Adrenal gland (tissue), 12 donors: ENCODE results near the gene LRRC8E. TPM values are rescaled to one million over a fixed set of nuclear protein-coding genes. Genes with fewer than 3 reads are reported as not detected.

Source experiments
- DNase-seq, 7 donors: peaks; one replicate each; pipeline ENCODE4 v3.0.0-alpha.2; 2019 to 2020
- H3K27ac ChIP-seq, 5 donors: fragments of 200-600 bp; sonication (generic) in 4 of 5; 1 replicate in 3 of 5; 2 replicates in 2 of 5; pipeline versions ENCODE4 v1.5.1 to v1.8.0; 2016 to 2020; ENCODE audit warnings: mild to moderate bottlenecking in 1 of 5
- H3K27me3 ChIP-seq: fragments of 200-600 bp; 2 replicates; pipeline ENCODE4 v1.8.0; 2021
- H3K36me3 ChIP-seq, 2 donors: fragments of 200-600 bp; replicated peaks in 1 of 2; 1 replicate in 1 of 2; 2 replicates in 1 of 2; pipeline versions ENCODE4 v1.5.1 to v1.8.0; 2018 to 2022
- H3K4me1 ChIP-seq, 2 donors: fragments of 200-600 bp; replicated peaks in 1 of 2; 1 replicate in 1 of 2; 2 replicates in 1 of 2; pipeline versions ENCODE4 v1.5.1 to v1.8.0; 2018 to 2021
- H3K4me3 ChIP-seq, 4 donors: fragments of 200-600 bp; sonication (generic) in 3 of 4; one replicate each; pipeline ENCODE4 v1.5.1; 2016 to 2018
- H3K9me3 ChIP-seq, 3 donors: fragments of 200-600 bp; sonication (generic) in 1 of 3; replicated peaks in 1 of 3; 1 replicate in 2 of 3; 2 replicates in 1 of 3; pipeline versions ENCODE4 v1.5.1 to v1.8.0; 2016 to 2021
- CTCF ChIP-seq, 6 experiments: fragments of 450-650 bp in 4 of 6; fragments of 200-600 bp in 2 of 6; sonication (generic) in 1 of 6; IDR thresholded peaks; 1 replicate in 5 of 6; 2 replicates in 1 of 6; pipeline versions ENCODE4 v1.5.1 to v1.8.0; 2016 to 2021; ENCODE audit warnings: antibody characterized with exemption in 6 of 6, mild to moderate bottlenecking in 2 of 6, moderate library complexity in 1 of 6
- POLR2A ChIP-seq, 2 donors: fragments of 450-650 bp; IDR thresholded peaks; one replicate each; pipeline ENCODE4 v1.6.1; 2017; ENCODE audit warnings: antibody characterized with exemption in 2 of 2, mild to moderate bottlenecking in 2 of 2, moderate library complexity in 1 of 2
- WGBS, 4 donors: extraction: QIAGEN DNeasy Blood & Tissue Kit in 2 of 4; methylation state at CpG; one replicate each; pipeline versions ENCODE4 v1.1.5 to v1.1.7; 2013 to 2017; 5-methylcytosine and 5-hydroxymethylcytosine counted together
- intact Hi-C, 2 donors: fragments of 100-400 bp; cut with DNase I; formaldehyde crosslinking; loops; one replicate each; pipeline versions ENCODE4 v1.14.1 to v1.15.0; 2022 to 2023
- polyA plus RNA-seq, 3 donors: library from polyadenylated mRNA; stranded (reverse); fragments of 200-250 nt in 2 of 3; fragments of 350-450 nt in 1 of 3; fragmentation: Illumina TruSeq in 1 of 3; extraction: RNeasy Lipid Tissue Mini Kit (QIAGEN cat#74804) in 1 of 3; gene quantifications; one replicate each; pipeline ENCODE4 v1.2.3, GENCODE V29; 2013 to 2014
- total RNA-seq, 9 donors: library from RNA; depleted of rRNA in 4 of 9; stranded (reverse); fragments of >200 nt in 4 of 9; fragments of 120-200 nt in 1 of 9; fragmentation: NEBNext Ultra II Directional in 1 of 9; extraction: Animal tissue kit (Norgen Biotek cat#: 25700) in 1 of 9; gene quantifications; one replicate each; pipeline versions ENCODE4 v1.1.0 to v1.2.4, GENCODE V29; 2013 to 2023
- donor health status: healthy with polysubstance abuse.
- donor health status: Bipolar disorder and iron deficiency.
- donor health status: DM: yes; HTN: yes; CAD: no.
- donor health status: DM: no; HTN: no; CAD: no.
- donor health status: DM: no; HTN: no; CAD: no.
- donor health status: DM: yes; HTN: yes; CAD: no.

The LRRC8E gene
- total and polyA plus RNA-seq, 12 donors, result 0.67 to 22.9 (median 11.2) TPM

GRCh38 chr19:7942981-7943443 is 54.7 kb downstream of the LRRC8E start:
- H3K4me3 ChIP-seq, result peak overlapping the region; percentile 48 to 97 (median 81)
- H3K27me3 ChIP-seq, result no peaks in the 10 kb centered on the region
- no peak for TF ChIP-seq POLR2A (IDR thresholded peaks at IDR 0.05)
- no peak for TF ChIP-seq CTCF (IDR thresholded peaks at IDR 0.05)
- peaks cover 0 to 20% of the 10 kb centered on the region in 2 donors for H3K36me3 ChIP-seq
- WGBS, 4 donors, result 1 to 8% (median 4%) methylated on average over 25 to 33 of the region's 33 CpGs
- no peaks in the 10 kb centered on the region for H3K9me3 ChIP-seq
- peak in 1 of 7 donors; percentile 30 for DNase-seq
- H3K27ac ChIP-seq, result peak overlapping the region; percentile 81 to 97 (median 96)
- intact Hi-C loops, result loop anchor here in 1 of 2 donors (10.0 kb wide), 1 partner anchor 312 kb away; no protein-coding TSS in a partner anchor
- peaks cover 7 to 13% of the 10 kb centered on the region in 2 donors for H3K4me1 ChIP-seq

GRCh38 chr19:7943444-7944176 is 55.3 kb downstream of the LRRC8E start, which contains the start of gene TIMM44:
TSS of gene TIMM44 (minus strand) at chr19:7943666. CDS start at chr19:7943651, 15 bp downstream.
- H3K27ac ChIP-seq, result peak within 1 kb of the TSS; percentile 81 to 97 (median 96)
- intact Hi-C loops, result loop anchor here (2.0 to 10.0 kb wide), 2 partner anchors 57 to 311 kb away; no protein-coding TSS in a partner anchor
- no peaks in the 10 kb centered on the region for H3K9me3 ChIP-seq
- peaks cover 0 to 17% of the 10 kb centered on the region in 2 donors for H3K36me3 ChIP-seq
- H3K27me3 ChIP-seq, result no peaks in the 10 kb centered on the region
- peak within 1 kb of the TSS; percentile 48 to 97 (median 81) for H3K4me3 ChIP-seq
- peak; percentile 99 to 100 (median 100) for DNase-seq
- WGBS, 4 donors, result 0% methylated on average over 14 to 56 of the region's 56 CpGs
- peaks cover 7 to 13% of the 10 kb centered on the region in 2 donors for H3K4me1 ChIP-seq
- TF ChIP-seq CTCF (IDR thresholded peaks at IDR 0.05), result no peak
- TF ChIP-seq POLR2A (IDR thresholded peaks at IDR 0.05), result peak; percentile 56 to 90

GRCh38 chr19:7944177-7944761 is 56.0 kb downstream of the LRRC8E start:
- Histone ChIP-seq H3K4me1 (peaks cover 7 to 13% of the 10 kb centered on the region in 2 donors), H3K36me3 (peaks cover 0 to 17% of the 10 kb centered on the region in 2 donors), H3K9me3 (no peaks in the 10 kb centered on the region), H3K27ac (peak overlapping the region; percentile 32 to 97 (median 96)), H3K4me3 (peak overlapping the region in 2 of 4 donors; percentile 44 to 55), H3K27me3 (no peaks in the 10 kb centered on the region)
- intact Hi-C loops, result loop anchor here (2.0 to 10.0 kb wide), 2 partner anchors 57 to 311 kb away; no protein-coding TSS in a partner anchor
- TF ChIP-seq CTCF (IDR thresholded peaks at IDR 0.05), result peak; percentile 84 to 97 (median 92)
- TF ChIP-seq POLR2A (IDR thresholded peaks at IDR 0.05), result no peak
- WGBS, 4 donors, result 21 to 31% (median 29%) methylated on average over 16 to 18 of the region's 18 CpGs
- DNase-seq, result peak; percentile 84 to 96 (median 91)

GRCh38 chr19:7947939-7948338 is 59.6 kb downstream of the LRRC8E start:
- Histone ChIP-seq H3K27me3 (no peaks in the 10 kb centered on the region), H3K4me1 (no peaks in the 10 kb centered on the region), H3K9me3 (no peaks in the 10 kb centered on the region), H3K36me3 (no peaks in the 10 kb centered on the region), H3K27ac (no peak overlapping the region), H3K4me3 (no peak overlapping the region)
- WGBS, 4 donors, result 90 to 96% (median 93%) methylated on average over 4 of the region's 4 CpGs
- intact Hi-C loops, result loop anchor here in 1 of 2 donors (10.0 kb wide), 1 partner anchor 307 kb away; no protein-coding TSS in a partner anchor
- no peak for DNase-seq
- TF ChIP-seq CTCF (IDR thresholded peaks at IDR 0.05) (no peak), POLR2A (IDR thresholded peaks at IDR 0.05) (no peak)
